Activated CD4-positive, alpha-beta T cell treated with anti-CD3 and anti-CD28 coated beads, Interleukin-10, Interleukin-2, amounts not matched to agents 100 ng/mL and 50 ng/mL, durations not matched to agents 16 hours and 8 hours (primary cell): Measurements from ENCODE around the gene HIF3A.
"Not testable (repeated sequence)": the region's sequence is repeated elsewhere in the genome, so short reads cannot be mapped to it uniquely, and the experiment has no call there.

Experiments
- DNase-seq: peaks from one replicate; pipeline ENCODE4 v3.0.0-alpha.2; 2020

Gene HIF3A

DNA sequence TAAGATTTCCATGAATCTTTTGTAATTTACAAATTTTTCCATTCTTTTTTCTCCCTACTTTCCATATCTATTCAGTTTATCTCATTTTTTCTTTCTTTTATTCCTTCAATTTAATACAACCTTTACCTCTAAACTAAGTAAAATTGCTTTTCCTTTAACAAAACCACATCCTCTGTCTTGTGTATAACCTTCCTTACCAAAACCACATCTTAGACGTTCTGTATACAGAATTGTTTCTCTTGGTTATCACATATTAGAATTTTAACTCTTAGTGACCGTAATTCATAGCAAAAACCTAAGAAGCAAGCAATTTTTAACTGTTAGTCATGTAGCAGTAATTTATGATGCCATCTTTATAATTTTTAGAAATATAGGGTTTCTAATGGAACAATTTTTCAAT lies 65.1 kb downstream of the HIF3A start:
- peak; percentile 34 for DNase-seq

DNA sequence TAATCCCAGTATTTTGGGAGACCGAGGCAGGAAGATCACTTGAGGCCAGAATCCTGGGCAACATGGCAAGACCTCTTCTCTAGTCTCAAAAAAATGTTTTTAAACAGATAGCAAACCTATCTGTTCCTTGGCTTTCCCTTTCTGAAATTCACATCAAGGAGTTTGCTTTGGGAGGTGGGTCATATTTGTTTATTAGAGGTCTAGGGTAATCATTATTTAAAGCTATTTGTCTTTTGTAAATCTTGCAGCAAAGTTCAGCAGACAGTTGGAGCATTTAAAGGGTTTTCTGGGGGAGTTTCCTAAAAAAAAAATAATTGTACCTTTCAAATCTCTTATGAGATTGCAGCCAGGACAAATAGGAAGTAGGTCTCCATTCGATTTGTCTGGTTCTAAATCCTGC lies 67.5 kb downstream of the HIF3A start:
- no peak for DNase-seq

DNA sequence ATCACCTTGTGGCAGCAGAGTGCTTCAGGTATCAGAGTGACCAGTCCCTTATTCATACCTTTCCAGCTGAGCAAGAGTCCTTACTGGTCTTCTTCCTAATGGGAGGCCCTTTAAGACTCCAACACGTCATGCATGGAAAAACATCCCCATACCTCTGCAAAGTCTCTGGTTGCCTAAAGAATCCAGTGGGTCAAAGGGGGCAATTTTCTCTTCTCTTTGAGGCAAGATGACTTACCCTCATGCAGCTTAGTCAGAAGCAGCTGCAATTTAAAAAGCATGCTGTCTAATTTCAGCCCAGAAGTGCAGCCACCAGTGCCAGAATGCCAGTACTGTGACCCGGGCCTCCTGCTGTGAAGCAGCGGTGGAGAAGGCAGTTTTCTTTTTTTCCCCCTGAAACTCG lies 68.7 kb downstream of the HIF3A start:
- DNase-seq: no peak

DNA sequence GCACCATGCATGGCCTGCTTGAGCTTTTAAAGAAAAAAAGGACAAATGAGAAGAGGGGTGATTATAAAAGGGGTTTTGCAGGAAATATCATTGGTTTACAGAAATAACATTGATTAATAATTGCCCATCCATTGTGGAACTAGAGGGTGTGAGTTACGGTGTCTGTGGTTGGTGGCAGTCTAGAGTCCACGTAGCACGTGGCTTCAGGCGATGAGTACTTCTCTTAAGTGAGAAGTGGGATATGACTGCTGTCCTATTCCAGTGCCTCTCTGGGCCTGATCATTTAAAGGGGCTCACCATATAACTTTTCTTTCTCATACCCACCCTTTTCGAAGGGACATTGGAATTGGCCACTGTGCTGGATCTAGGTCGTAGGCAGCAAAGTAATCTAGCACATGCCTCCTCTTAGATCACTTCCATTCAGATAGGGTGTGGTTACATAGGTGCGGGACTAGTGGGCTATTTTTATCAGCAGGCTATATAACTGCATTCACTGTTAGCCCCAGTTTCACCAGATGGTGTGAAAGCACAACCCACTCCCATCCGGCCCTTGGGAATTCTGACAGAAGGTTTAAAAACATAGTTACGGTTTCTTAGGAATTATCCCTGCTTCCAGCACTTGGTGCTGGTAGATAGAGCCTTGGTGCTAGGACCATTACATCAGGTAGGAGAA lies 69.9 kb downstream of the HIF3A start:
- DNase-seq: no peak

DNA sequence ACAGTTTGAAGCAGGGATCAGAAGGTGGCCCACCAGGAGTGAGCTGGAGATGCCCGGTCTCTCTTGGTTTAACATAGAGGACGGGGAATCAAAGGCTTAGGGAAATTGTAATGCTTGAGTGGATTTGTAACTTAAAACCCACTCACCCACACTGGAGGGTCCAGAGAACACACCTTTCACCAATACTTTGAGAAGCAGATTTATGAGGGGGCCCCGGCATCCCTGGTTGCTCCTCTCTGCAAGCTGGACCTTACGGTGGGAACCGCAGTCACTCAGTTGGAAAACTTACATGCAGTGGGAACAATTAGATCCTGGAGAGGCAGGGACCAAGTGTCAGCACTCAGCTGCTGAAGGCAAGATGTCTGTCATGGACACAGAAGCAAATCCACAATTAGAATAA lies 70.6 kb downstream of the HIF3A start:
- DNase-seq: no peak

DNA sequence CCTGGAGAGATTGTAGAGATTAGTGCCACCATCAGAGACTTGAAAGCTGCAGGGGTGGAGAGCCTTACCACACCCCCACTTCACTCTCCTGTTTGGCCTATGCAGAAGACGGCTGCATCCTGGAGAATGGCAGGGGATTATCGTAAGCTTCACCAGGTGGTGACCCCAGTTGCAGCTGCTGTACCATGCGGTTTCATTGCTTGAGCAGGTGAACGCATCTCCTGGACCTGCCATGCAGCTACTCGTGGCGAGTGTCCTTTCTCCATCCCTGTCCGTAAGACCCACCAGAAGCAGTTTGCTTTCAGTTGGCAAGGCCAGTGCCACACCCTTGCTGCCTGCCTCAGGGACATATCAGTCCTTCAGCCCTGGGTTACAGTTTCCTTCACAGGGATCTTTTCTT lies 71.3 kb downstream of the HIF3A start:
- DNase-seq: no peak

DNA sequence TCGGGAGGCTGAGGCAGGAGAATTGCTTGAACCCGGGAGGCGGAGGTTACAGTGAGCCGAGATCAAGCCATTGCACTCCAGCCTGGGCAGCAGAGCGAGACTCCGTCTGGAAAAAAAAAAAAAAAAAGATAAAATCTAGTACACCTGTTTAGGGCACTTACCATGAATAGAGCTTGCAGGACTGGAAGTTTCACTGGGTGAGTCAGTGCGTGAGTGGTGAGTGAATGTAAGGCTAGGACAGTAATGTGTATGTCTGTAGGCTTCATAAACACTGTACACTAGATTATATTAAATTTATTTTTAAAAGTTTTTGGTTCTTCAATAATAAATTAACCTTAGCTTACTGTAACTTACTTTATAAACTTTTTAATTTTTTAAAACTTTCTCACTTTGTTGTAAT lies 73.0 kb downstream of the HIF3A start:
- DNase-seq: no peak

DNA sequence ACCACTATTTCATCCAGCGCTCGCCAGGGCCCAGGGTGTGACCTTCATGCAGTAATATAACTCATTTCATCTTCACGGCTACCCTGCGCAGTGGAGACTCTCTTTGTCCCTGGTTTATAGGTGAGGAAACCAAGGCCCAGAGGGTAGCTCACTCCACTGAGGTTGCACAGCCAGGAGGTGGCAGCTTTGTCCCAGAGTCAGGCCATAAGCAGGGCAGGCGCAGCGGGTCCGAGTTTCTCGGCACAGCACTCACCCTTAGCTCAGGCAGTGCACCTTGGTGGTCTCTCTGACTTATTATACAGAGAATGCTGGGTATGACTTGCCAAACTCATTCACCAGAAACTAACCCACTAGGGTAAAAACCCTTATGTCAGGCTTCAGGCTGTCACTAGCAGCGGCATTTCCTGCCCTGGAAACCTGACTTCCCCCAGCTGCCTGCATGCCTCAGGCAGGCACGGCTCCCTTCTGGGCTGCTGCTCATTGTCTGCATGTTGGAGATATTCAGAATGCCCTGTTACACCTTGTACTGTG lies 74.6 kb downstream of the HIF3A start:
- DNase-seq: peak; percentile 27

DNA sequence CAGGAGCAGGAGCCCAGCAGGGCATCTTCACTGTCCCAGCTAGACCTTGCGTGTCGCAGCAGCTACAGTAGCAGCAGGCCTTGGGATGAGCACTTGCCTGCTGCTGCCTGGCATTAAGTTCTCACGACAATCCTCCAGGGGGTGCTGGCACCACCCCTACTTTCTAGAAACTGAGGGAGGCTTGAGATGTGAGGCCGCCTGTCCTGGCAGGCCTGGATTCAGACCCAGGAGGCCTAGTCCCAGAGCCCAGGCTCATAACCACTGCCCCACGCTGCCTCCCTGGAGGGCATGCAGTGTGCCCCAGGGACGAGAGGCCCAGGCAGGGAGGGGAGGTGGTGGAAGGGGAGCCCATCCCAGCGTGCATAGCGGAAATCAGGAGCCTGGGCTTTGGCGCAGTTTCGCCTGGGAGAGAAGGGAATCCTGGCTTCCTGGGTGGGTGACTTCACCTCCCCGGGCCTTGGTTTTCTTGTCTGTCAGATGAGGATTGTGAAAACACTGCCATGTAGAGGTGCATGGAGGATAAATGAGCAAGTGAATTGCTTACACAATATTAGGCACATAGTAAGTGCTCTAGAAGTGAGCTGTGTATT lies 76.2 kb downstream of the HIF3A start:
- no peak for DNase-seq

DNA sequence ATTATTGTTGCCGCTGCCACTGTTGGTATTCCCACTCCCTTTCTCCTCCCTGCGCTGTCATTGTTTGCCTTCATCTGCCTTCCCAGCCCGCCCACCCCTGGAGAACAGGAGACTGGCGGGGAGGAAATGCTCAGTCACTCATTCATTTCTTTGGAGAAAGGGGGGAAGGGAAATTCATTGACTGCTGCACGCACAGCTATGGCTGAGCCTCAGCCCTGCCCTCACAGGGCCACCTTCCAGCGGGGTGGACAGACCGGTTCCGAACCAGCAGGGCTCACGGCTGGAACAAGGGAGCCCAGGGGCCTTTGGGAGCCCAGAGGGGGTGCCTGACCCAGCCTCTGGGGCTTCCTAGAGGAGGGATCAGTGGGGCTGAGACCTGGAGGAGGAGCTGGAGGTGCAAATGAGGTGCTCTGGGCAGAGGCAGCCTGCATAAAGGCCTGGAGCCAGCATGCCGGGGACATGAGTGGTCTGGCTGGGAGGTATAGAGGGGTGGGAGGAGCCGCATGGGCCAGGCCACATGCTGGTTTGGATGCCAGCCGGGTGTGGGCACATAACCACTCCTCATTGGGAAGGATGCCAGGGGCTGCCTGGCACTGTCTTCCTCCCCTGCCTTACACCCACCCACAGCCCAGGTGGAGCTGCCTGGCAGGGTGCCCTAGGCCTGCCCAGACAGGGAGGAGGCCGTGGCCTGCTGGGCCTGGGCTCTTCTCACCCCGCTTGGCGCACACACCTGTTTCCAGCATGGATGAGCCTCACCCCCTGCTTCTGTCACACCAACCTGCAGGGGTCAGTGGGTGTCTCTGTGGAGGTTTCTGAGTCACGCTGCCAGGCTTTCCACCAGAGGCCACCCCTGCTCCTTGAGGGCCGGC lies 76.9 kb downstream of the HIF3A start:
- DNase-seq: no peak

DNA sequence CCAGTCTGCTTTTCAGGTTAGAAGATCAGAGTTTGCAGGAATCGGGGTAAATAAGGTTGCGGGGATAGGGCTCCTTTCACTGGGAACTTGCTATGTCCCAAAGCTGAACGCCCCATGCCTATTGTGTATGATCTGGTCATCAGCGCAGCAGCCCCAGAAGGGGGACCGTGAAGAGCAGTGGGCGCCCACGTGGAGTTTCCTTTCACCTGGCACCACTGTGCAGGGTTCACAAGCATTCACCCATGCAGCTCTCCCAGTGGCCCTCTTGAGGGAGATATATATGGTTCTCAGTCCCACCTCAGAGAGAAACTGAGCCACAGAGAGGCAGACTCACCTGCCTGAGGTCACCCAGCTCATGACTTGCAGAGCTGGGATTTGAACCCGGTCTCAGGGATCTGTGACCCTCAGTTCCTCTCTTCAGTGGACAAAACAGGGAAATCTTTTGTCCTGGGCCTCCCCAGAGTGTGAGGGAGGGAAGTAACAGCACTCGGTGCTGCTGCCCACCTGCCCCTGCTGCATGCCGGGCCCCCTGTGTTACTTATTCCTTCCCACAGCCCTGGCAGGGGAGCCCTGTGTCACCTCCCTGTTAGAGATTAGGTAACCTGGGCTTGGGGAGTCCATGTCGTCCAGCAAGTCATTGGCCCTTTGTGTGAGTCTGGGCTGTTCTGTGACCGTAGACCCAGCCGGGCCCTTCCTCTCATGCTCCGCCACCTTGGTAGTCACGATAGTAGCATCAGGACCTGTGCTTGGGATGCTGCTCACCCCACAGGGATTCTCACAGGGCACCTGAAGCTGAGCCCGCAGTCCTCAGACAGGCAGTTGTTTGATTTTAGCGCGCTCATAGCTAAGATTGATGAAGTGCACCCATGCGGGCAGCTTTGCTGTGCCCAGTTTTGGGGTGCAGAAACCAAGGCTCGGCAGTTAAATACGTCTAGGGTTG lies 78.0 kb downstream of the HIF3A start:
- no peak for DNase-seq

DNA sequence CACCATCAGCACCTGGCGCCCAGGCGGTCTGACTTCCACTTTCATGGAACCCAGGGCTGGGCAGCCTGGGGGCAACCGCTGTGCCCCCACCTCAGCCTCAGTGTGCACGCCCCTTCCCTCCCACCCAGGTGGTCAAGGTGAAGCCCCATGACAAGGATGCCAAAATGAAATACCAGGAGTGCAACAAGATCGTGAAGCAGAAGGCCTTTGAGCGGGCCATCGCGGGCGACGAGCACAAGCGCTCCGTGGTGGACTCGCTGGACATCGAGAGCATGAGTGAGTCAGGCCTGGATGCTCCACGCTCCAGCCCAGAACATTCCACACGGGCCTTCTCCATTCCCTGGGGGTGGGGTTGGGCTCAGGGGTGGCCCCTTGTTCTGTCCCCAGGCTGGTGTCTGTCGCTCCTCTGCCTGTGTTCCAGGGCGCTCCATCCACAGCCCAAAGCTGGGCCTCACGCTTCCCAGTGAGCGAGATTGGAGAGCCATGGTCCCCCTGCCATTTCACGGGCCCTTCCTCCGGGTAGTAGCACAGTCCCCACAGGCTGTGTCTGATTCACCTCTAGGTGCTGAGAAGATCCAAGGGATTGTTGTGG lies 78.7 kb downstream of the HIF3A start:
- DNase-seq: not testable (repeated sequence)

DNA sequence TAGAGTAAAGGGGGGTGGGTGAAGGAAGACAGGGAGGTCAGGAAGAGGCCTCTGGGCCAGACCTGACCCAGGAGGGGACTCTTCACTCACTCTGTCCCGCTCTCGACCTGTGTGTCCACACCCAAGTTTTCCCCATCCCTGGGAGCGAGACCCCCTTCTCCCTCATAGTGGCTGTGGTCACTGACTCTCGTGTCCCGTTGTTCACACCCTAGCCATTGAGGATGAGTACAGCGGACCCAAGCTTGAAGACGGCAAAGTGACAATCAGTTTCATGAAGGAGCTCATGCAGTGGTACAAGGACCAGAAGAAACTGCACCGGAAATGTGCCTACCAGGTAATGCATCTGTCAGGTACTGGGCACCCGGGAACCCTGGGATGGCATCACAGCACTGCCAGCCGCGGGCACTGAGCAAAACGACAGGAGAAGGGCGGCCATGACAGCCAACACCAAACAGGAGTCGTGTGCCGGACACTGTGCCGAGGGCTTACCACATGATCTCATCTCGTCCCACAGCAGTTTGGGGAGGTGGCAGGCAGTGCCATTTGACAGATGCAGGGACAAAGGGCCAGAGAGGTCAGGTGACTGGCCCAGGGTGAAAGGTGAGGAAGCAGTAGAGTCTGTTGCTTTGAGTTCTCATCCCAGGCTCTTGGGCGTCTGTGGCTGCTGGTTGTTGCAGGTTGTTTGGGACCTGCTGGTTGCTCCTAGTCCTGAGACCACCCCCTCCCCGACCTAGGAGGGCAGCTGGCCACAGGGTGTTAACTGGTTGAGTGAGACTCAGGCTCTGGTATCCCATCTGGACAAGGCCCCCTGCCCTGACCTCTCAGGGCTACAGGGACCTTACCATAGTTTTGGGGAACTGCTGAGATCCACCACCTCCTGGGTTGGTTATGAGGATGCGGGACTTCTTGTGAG lies 79.7 kb downstream of the HIF3A start:
- DNase-seq: no peak

DNA sequence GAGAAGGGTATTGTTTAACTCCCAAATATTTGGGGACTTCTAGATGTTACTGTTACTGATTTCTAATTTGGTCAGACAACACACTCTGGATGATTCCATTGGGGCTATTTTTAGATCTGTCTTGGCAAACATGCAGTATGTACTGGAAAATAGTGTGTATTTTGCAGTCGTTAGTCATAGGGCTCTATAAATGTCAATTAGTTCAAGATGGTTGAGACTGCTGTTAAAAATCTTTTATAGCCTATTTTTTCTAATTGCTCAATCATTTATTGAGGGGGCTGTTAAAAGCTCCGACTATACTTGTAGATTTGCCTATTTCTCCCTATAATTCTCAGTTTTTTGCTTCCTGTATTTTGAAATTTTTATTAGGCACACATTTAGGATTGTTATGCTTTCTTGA lies 81.4 kb downstream of the HIF3A start:
- DNase-seq: no peak

DNA sequence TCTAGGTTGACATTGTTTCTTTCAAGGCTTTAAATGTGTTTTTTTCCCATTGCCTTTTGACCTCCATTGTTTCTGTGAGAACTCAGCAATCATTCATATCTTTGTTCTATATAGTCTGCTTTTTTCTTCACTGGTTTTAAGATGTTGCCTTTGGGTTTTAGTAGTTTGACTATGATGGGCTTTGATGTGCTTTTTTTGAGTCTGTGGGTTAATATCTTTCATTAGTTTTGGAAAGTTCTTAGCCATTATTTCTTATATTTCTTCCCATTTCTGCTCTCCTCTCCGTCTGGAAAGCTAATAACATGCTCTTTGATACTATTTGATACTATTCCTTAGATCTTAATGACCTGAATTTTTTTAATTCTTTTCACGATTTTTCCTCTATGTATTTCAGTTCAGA lies 83.8 kb downstream of the HIF3A start:
- DNase-seq: no peak

DNA sequence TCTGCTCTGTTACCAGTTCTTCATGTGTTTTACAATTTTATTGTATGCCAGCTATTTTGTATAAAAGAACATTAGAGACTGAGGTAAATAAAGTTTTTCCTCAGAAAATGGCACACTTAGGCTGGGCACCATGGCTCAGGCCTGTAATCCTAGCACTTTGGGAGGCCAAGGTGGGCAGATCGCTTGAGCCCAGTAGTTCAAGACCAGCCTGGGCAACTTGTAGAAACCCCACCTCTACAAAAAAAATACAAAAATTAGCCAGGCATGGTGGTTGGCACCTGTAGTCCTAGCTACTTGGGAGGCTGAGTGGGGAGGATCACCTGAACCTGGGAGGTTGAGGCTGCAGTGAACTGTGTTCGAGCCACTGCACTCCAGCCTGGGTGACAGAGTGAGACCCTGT lies 84.5 kb downstream of the HIF3A start:
- DNase-seq: no peak

DNA sequence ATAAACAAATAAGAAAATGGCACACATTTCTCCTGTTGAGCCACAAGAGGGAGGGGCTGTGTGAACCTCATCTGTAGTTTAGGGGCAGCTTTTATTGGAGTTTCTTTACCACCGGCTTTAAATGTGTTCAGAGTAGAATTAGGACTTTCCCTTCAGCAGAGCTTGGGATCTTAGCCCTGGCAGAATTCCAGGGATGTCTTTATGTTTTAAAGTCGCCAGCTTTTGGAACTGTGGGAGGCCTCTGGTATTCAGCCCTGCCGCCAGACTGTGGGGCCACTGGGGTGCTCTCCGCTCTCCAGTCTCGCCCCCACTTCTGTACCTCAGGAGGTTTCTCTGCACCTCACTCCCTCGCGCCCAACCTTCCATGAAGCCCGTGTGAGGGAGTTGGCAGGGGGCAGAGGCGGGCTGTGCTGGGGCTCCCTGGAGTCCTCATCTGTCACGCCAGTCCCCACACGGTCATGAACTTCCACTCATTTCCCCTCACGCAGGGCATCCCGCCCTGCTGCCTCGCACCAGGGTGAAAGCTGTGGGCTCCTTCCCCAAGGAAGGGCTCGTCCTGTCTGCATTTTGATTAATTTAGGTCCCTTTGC lies 85.0 kb downstream of the HIF3A start:
- no peak for DNase-seq

DNA sequence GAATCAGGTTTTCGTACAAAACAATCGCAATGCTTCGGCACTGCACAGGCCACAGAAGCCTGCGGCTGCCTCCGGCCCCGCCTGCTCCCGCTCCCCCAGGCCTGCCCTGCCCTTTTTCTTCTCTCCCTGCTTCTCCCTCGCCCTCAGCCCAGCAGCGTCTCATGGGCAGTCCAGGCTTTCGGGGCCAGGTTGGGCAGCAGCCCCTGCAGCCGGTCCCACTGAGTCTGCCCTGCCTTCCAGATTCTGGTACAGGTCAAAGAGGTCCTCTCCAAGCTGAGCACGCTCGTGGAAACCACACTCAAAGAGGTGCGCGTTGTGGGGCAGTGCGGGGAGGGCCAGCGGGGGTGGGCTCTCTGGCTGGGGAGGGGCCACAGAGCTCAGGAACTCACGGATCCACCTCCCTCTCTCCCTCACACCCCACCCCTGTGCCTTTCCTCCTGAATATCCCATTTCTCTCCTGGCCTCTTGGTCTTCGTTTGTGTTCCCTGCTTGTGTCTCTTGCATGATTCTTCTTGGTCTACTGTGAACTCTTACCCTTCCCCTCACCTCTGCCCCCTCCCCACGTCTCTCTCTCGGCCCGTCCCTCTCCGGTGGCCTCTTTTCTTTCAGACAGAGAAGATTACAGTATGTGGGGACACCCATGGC lies 86.5 kb downstream of the HIF3A start:
- DNase-seq: no peak

DNA sequence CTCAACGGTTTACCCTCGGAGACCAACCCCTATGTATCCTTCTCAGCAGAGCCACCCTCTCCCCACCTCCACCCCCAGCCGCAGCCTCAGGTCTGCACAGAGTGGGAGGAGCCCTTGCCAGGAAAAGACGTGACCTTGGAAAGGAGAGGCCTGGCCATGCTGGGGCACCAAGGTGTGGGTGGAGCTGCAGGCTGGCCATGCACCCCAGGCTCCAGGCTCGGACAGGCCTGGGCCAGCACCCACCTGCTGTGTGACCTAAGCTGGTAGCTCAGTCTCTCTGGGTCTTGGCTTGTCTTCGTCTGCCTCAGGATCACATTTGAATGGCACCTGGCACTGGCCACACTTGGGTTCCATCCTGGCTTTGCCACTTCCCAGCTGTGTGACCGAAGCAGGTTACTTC lies 87.0 kb downstream of the HIF3A start:
- no peak for DNase-seq

DNA sequence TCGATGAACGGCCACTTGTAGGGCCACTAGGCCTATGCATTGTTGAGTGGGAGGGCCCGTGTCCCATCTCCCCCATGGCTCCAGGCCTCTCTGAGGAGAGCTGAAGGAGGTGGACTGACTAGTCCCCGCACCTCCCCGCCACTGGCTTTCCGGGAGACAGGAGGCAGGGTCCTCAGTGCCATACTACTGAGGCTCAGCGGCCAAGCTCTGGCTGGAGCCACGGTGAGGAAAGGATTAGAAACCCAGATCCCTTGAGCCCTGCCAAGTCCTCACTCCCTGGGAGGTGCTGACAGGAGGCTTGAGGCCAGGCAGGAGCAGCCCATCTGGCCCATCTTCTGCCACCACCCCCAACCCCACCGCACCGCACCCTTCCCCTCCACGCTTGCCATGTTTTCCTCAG lies 87.6 kb downstream of the HIF3A start:
- no peak for DNase-seq
